ENCODE results near the gene INPP5A.

DNA sequence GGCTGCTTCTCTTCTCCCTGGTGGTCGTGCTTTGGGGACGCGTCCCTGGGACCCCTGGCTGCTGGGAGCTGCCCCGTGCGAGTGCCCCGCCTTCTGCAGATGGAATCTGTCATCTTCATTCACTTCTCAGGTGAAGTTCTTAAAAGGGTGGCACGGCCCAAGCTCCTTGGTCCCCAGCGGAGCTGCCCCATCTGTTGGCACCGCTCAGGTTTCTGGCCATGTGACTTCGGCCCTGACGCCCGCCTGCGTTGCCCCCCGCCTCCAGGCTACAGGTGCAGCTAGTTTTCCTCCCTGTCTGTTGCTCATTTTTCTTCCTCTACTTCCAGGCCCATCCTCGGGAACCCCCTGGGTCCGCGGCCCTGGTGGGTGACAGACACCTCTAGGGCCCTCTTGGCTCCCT lies 255.2 kb downstream of the INPP5A start:
- TF ChIP-seq, protein P1, sequence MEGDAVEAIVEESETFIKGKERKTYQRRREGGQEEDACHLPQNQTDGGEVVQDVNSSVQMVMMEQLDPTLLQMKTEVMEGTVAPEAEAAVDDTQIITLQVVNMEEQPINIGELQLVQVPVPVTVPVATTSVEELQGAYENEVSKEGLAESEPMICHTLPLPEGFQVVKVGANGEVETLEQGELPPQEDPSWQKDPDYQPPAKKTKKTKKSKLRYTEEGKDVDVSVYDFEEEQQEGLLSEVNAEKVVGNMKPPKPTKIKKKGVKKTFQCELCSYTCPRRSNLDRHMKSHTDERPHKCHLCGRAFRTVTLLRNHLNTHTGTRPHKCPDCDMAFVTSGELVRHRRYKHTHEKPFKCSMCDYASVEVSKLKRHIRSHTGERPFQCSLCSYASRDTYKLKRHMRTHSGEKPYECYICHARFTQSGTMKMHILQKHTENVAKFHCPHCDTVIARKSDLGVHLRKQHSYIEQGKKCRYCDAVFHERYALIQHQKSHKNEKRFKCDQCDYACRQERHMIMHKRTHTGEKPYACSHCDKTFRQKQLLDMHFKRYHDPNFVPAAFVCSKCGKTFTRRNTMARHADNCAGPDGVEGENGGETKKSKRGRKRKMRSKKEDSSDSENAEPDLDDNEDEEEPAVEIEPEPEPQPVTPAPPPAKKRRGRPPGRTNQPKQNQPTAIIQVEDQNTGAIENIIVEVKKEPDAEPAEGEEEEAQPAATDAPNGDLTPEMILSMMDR (IDR thresholded peaks at IDR 0.05) = no peak
- no peak for TF ChIP-seq POLR2AphosphoS5 (IDR thresholded peaks at IDR 0.05)
- no peak for TF ChIP-seq POLR2A (IDR thresholded peaks at IDR 0.05)
- TF ChIP-seq EP300 (IDR thresholded peaks at IDR 0.05) = no peak

All from upper lobe of left lung (tissue), 4 donors.